Hematopoietic multipotent progenitor cell (in vitro differentiated cells): ENCODE data around the gene SP4. TPM values are rescaled to one million over a fixed set of nuclear protein-coding genes. Genes with fewer than 3 reads are reported as not detected.

Source experiments
- DNase-seq, 3 donors: peaks; one replicate each; pipeline ENCODE4 v3.0.0-alpha.2; 2011 to 2015; ENCODE audit warnings: low read depth in 2 of 3, low spot score in 2 of 3
- total RNA-seq: library from RNA; depleted of rRNA; stranded (reverse); fragments of >200 nt; gene quantifications from one replicate; pipeline ENCODE4 v1.2.3, GENCODE V29; 2012

Gene SP4
- total RNA-seq, 1 donor = 17.5 TPM

DNA sequence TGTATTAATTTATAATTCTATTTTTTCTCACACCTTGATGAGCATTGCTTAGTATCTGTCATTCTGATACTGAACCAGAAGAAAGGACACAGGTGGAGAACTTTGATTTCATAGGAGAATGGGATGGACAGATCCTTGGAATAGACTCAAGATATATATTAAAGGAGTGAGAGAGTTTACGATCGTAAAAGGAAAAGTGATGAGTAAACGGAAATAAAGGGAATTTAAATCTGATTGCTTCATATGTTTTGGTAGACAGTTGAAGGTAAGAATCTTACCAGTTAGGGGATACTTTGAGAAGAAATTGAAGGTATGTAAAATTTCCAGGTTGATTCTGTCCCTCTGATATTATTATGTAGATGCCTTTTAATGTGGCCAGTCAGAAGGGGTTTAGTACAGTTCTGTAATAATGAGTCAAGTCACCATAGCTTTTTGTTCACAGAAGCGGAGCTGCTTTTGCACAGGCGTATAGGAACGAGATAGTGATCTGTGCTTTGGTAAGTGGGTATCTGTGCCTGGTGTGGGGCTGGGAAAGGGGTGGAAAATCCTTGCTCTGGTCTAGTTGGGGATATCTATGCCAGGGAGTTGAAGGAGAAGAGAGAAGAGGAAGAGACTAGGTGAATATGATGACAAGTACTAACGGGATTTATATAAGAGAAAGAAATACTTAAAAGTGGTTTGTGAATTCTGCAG, 15.4 kb downstream of the SP4 start:
- DNase-seq = no peak

- DNase-seq = no peak
Observed at GRCh38 chr7:21448974-21449373, 21.1 kb downstream of the SP4 start.

GRCh38 chr7:21450076-21450475, 22.2 kb downstream of the SP4 start:
- no peak for DNase-seq

GRCh38 chr7:21450941-21451340, 23.1 kb downstream of the SP4 start:
- DNase-seq = no peak

DNA sequence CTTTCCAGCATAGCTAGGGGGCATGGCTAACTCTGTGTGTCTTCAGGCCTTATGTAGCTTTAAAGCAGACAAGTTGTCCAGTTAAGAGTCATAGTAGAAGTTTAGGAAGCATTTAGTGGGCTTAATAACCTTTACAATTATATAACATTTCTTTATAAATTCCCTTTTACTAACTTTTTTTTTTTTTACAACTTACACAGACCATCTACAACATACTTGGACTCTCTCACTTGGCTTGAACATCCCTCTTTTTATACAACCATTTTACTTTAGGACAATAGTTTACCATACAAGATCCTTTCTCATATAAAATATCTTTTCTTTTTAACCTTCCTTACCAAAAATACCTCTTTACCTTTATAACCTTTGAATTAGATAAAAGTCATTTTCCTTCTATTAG, 26.3 kb downstream of the SP4 start:
- DNase-seq = no peak

DNA sequence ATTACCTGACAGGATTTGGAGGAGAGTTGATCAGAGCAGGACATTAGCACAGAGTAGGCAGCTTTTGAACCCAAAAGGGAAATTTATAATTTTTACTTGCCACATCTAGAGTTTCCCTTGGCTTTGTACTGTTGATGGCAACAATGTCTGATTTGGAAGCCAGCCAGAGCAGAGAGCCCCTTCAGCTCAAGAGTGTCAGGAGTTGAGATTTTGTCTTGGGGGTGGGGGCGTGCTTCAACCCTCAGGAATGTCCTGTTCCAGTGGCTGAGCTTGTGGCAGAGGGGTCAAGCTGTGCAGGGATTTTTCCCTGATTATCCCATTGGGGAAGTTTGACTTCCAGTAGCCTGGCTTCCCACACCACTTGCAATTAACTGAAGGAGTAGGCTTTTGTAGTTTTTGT, 27.0 kb downstream of the SP4 start:
- no peak for DNase-seq

DNA sequence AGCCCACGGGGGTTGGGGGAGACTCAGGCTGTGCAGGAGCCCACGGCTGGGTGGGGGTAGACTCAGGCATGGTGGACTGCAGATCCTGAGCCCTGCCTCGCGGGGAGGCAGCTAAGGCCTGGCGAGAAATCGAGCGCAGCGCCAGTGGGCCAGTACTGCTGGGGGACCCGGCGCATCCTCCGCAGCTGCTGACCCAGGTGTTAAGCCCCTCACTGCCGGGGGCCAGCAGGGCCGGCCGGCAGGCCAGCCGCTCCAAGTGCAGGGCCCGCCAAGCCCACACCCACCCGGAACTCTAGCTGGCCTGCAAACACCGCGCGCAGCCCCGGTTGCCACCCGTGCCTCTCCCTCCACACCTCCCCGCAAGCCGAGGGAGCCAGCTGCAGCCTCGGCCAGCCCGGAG, 33.4 kb downstream of the SP4 start:
- no peak for DNase-seq

GRCh38 chr7:21462081-21462480, 34.2 kb downstream of the SP4 start:
- no peak for DNase-seq

DNA sequence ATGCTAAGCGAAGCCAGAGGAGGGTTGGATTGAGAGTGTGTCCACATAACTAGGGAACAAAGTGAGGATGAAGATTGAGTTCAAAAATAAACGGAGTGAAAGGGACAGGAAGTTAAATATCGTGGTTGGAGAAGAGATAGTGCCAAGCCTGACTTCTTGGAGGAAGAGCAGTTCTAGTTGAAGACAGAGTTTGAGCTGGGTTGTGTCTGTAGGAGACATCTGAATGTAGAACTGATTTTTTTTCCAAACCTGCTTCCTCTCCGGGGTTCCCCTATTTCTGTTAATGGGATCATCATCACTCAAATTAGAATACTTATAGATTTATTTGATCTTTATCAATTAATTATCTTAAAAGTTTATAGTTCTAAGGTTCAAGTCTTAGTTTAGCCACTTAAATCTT, 35.6 kb downstream of the SP4 start:
- DNase-seq = no peak

DNA sequence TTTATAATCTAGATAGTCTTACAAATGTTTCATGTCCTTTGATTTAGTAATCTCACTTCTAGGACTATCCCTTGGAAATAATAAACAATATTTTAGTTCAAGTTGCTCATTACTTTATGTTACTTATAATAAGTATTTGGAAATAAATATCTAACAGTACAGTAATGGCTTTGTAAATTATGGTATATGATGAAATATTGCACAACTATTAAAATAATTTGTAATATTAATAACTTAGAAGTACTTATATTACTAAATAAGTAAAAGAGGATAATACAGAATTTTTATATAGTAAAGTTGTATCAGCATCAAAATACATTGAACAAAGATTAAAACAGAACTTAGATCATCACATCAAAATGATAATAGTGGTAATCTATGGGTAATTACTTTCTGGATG, 41.1 kb downstream of the SP4 start:
- DNase-seq = no peak

- DNase-seq = no peak
Observed at GRCh38 chr7:21469894-21470293, 42.0 kb downstream of the SP4 start.

DNA sequence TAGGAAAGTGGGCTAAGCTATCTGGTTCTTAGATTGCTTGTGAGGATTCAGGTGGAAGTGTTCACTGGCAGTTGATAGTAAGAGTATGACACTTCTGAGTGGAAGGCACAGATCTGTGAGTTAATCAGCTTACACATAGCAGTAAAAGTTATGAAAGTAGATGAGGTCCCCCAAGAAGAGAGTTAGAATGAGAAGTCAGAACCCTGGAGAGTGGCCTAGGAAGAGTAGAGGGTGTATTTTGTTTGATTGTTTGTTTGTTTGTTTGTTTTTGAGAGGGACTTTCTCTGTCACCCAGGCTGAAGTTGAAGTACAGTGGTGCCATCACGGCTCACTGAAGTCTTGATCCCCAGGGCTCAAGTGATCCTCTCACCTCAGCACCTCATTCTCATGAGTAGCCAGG, 44.1 kb downstream of the SP4 start:
- DNase-seq = no peak

- DNase-seq = no peak
Observed at GRCh38 chr7:21476429-21476828, 48.5 kb downstream of the SP4 start.

DNA sequence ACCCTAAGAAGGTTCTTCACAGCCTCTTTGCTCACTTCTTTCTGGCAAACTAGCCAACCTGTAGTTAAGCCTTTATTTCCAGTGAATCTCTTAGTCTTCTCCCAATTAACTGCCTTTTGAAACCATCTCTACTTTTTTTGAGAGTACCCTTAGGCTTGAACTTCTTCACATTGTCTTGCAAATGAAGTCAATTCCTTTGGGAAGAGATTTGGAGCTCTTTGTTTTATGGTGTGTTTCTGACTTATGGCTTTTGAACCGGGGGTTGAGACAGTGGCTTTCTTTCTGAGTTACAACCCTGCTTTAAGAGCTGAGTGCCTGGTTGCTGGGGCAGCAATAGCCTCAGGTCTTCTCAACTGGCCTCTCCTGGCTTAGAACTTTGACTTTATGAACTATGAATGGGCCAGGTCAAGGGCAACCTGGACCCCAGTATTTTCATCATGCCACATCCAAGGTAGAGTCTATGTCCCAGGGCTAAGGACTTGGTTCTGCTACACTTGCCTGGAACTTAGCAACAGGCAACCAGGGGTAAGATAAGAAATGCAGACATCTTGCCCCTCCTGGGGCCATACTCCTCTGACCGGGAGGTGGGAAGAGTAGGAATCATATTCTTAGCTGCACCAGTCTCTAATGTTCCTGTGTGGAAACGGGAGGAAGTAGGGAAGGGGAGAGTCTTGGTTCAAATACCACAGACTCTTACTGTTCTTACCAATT, 53.0 kb downstream of the SP4 start:
- DNase-seq = no peak

GRCh38 chr7:21486511-21486910, 58.6 kb downstream of the SP4 start:
- no peak for DNase-seq

DNA sequence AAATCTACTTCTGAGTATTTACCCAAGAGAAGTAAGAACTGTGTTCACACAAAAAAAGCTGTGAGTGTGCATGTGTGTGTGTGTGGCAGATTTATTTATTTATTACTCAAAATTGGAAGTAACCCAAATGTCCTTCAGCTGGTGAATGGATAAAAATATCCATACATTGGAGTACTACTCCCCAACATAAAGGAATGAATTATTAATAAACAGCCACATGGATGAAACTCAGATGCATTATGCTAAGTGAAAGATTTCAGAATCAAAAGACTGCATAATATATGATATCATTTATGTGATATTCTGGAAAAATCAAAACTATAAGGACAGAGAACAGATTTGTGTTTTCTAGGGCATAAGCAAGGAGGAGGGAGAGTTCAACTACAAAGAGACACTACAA, 67.8 kb downstream of the SP4 start:
- DNase-seq = no peak

DNA sequence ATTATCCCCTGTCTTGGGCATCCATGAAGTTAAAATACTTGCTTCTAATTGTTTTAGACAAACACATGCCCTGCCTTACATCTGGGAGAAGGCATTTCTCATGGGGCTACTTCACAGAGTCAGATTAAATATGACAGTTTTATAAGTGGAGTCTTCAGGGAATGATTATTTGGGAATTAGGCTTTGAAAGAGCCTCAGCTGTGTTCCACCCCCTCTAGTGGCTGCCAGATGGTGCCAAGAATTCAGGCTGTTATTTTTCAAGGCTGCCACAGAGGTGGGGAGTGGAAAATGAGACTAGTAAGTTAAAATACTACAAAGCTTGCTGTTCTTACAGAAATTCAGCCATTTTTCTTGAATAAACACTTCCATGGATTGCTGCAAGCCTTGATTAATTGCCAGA, 69.2 kb downstream of the SP4 start:
- DNase-seq = no peak

GRCh38 chr7:21500117-21500832, 72.4 kb downstream of the SP4 start:
- DNase-seq = no peak

DNA sequence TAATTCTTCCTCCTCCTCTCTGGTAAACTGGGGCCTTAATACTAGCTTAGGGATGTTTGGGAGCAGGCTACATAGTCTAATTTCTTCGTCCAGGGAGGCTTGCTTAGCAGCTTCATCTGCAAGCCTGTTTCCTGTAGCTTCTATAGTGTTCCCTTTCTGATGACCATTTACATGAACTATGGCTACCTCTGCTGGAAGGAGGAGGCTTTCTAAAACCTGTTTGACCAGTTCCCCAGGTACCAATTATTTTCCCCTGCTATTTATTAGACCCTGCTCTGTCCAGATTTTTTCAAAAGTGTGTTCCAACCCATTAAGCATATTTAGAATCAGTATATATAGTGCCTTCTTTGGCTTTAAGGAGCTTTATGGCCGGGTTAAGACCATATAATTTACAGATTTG, 76.1 kb downstream of the SP4 start:
- no peak for DNase-seq

DNA sequence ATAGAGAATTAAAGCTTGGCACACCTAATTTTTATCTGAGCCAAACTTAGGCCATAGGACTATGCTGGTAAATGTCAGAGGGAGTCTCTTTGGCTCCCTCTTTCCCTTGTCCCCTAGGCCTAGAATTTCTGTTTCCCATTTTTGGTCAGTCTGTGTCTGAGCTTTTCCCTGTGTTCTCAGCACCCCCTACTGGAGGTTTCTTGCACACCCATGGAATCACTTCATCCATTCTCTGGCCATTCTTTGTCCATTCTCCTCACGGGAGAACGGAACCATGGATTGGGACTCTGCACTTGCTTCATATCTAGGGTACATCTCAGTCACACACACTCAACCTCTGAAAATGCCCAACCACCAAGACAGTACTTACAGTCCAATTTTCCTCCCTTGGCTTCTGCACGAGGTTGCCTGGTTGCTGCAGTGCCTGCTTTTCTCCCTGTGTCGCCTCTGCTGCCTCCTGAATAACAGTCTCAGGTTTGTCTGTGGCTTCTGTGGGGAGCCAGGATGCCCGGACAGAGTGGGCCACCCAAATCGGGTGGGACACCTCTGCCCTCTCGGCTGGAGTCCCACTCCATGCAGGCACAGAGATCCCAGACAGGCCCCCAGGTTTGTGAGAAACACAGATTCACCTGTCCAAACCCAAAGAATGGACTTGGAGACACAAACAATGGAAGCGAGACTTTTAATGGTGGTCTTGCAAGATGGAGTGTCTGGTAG, 79.9 kb downstream of the SP4 start:
- peak; percentile 2 to 44 (median 18) for DNase-seq

- DNase-seq = no peak
Observed at GRCh38 chr7:21508538-21508937, 80.7 kb downstream of the SP4 start.
